HepG2 (cell line): Measurements from ENCODE around the gene C5.

Source experiments
- CBFB ChIP-seq: sonication (generic); formaldehyde crosslinking; IDR thresholded peaks from 2 replicates; pipeline ENCODE4 v1.4.0; 2020; ENCODE audit warnings: missing genetic modification reagents
- CTCF ChIP-seq: sonication (generic); formaldehyde crosslinking; IDR thresholded peaks from 2 replicates; pipeline ENCODE4 v1.5.0; 2020; ENCODE audit warnings: mild to moderate bottlenecking, missing genetic modification reagents, moderate library complexity
- MIER3 ChIP-seq: IDR thresholded peaks from 2 replicates; pipeline ENCODE4 v1.6.1; 2016; ENCODE audit warnings: missing compliant biosample characterization, borderline replicate concordance
- NFRKB ChIP-seq: fragments of 450-650 bp; IDR thresholded peaks from 2 replicates; pipeline ENCODE4 v1.6.1; 2017
- NRL ChIP-seq: sonication (generic); formaldehyde crosslinking; IDR thresholded peaks from 2 replicates; pipeline ENCODE4 v1.5.0; 2020; ENCODE audit warnings: missing genetic modification reagents, mild to moderate bottlenecking, moderate library complexity, borderline replicate concordance
- RNF2 ChIP-seq: fragments of 450-650 bp; conservative IDR thresholded peaks from 2 replicates; pipeline ENCODE4 v1.6.1; 2016; ENCODE audit warnings: low read depth
- SETDB1 ChIP-seq: sonication (generic); formaldehyde crosslinking; IDR thresholded peaks from 2 replicates; pipeline ENCODE4 v1.5.1; 2020; ENCODE audit warnings: missing genetic modification reagents, mild to moderate bottlenecking, borderline replicate concordance
- TARDBP ChIP-seq: sonication (generic); formaldehyde crosslinking; IDR thresholded peaks from 2 replicates; pipeline ENCODE4 v1.8.0; 2022; ENCODE audit warnings: mild to moderate bottlenecking, missing genetic modification reagents
- TCF12 ChIP-seq, 2 experiments: fragments of 450-650 bp in 1 of 2; sonication (generic) in 1 of 2; formaldehyde crosslinking in 1 of 2; IDR thresholded peaks; 2 replicates each; pipeline versions ENCODE4 v1.6.1 to v1.8.0; 2017 to 2022; ENCODE audit warnings: antibody characterized with exemption in 1 of 2, mild to moderate bottlenecking in 1 of 2, missing genetic modification reagents in 1 of 2, moderate library complexity in 1 of 2
- ZNF337 ChIP-seq: sonication (generic); formaldehyde crosslinking; IDR thresholded peaks from 2 replicates; pipeline ENCODE4 v1.5.1; 2020; ENCODE audit warnings: missing genetic modification reagents, low read depth, mild to moderate bottlenecking, borderline replicate concordance
- ZNF691 ChIP-seq: sonication (generic); formaldehyde crosslinking; IDR thresholded peaks from 2 replicates; pipeline ENCODE4 v1.4.0; 2020; ENCODE audit warnings: missing genetic modification reagents, low read depth, mild to moderate bottlenecking, borderline replicate concordance

- TF ChIP-seq ZNF691 (CRISPR knock-in tag), result no peak
- no peak for TF ChIP-seq RNF2
- TF ChIP-seq SETDB1, result no peak
- TF ChIP-seq NFRKB, result no peak
- no peak for TF ChIP-seq TARDBP (CRISPR knock-in tag)
- TF ChIP-seq ZNF337 (CRISPR knock-in tag), result no peak
- no peak for TF ChIP-seq CTCF (CRISPR knock-in tag)
- TF ChIP-seq CBFB (CRISPR knock-in tag), result no peak
- TF ChIP-seq MIER3, result no peak
- TF ChIP-seq TCF12 (IDR thresholded peaks at IDR 0.05), result no peak
- TF ChIP-seq TCF12 (CRISPR knock-in tag; IDR thresholded peaks at IDR 0.05), result no peak
- TF ChIP-seq NRL (CRISPR knock-in tag), result no peak
Measured at GRCh38 chr9:120944948-120945347, 105.1 kb downstream of the C5 start.
